Superior temporal gyrus (tissue), 1 donor: ENCODE results near the gene ALDH16A1.

Source experiments
- DNase-seq: peaks from one replicate; pipeline ENCODE4 v3.0.0-alpha.2; 2016; ENCODE audit errors: extremely low spot score

ALDH16A1 gene

DNA sequence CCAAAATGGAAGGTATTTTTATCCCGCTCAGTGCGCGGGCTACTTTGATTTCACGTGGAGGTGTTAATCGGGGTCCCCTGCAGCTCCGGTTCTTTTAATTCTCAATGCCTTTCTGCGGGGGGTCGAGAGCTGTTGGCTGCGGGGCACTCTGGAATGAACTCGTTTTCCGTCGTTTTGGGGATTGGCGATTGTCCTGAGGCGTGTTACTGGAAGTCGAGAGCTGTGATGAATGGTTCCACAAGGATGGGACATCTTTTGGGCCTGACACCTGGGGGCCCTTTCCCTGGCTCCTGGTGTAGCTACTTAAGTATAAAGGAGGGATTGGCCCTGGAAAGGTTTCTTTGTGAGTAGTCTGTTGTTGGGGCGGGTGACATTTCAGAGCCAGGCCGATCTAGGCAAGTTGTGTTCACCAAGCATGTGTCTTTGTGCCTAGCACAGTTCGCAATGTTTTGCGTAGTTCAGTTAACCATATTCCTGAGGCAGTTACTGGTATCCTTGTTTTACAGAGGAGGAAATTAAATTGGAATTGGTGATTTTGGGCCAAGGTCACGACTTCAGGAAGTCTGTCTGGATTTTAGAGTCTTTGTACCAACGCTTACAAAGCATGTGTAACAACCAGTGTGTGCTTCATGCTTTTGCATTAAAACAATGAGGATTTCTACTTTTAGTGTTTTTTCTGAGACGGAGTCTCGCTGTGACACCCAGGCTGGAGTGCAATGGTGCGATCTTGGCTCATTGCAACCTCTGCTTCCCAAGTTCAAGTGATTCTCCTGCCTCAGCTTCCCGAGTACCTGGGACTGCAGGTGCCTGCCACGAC, 35.2 kb downstream of the ALDH16A1 start:
- DNase-seq, result no peak

GRCh38 chr19:49488863-49489537, 36.0 kb downstream of the ALDH16A1 start:
- no peak for DNase-seq

- no peak for DNase-seq
These were observed 36.7 kb downstream of the ALDH16A1 start for GRCh38 chr19:49489601-49490167.

GRCh38 chr19:49490287-49491029, 37.4 kb downstream of the ALDH16A1 start:
- DNase-seq, result no peak

DNA sequence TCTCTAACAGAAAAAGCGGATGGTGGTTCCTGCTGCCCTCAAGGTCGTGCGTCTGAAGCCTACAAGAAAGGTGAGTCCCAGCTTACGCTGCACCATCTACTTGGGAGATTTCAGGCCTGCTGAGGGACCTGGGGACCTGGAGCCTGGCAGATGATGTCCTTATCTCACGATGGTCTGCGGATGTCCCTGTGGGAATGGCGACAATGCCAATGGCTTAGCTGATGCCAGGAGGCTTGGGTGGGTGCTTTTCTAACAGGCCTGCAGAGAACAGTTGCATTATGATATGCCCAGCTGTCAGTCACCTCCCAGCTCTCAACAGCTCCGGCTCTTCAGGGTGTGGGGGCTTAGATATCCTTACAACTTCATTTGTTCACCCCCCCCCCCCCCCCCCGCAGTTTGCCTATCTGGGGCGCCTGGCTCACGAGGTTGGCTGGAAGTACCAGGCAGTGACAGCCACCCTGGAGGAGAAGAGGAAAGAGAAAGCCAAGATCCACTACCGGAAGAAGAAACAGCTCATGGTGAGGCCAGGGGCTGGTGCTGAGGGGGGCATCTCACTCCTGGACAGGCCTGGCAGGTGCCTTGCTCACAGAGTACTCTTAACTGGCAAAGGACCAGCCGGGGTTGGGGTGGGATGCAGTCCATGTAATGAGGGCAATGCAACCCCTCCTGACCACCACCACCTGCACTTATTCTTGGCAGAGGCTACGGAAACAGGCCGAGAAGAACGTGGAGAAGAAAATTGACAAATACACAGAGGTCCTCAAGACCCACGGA, 38.2 kb downstream of the ALDH16A1 start:
- DNase-seq, result no peak

DNA sequence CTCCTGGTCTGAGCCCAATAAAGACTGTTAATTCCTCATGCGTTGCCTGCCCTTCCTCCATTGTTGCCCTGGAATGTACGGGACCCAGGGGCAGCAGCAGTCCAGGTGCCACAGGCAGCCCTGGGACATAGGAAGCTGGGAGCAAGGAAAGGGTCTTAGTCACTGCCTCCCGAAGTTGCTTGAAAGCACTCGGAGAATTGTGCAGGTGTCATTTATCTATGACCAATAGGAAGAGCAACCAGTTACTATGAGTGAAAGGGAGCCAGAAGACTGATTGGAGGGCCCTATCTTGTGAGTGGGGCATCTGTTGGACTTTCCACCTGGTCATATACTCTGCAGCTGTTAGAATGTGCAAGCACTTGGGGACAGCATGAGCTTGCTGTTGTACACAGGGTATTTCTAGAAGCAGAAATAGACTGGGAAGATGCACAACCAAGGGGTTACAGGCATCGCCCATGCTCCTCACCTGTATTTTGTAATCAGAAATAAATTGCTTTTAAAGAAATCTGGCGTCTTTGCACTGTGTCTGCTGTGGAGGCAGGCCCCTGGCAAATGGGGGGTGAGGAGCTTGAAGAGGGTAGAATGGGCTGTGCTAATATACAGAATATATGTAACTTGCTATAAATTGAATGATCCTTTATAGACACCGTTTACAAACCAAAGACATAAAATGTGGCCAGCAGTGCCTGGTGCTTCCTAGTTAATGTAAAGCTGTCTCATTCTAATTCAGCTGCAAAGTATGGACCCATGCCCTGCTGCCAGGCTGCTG, 39.0 kb downstream of the ALDH16A1 start:
- no peak for DNase-seq

DNA sequence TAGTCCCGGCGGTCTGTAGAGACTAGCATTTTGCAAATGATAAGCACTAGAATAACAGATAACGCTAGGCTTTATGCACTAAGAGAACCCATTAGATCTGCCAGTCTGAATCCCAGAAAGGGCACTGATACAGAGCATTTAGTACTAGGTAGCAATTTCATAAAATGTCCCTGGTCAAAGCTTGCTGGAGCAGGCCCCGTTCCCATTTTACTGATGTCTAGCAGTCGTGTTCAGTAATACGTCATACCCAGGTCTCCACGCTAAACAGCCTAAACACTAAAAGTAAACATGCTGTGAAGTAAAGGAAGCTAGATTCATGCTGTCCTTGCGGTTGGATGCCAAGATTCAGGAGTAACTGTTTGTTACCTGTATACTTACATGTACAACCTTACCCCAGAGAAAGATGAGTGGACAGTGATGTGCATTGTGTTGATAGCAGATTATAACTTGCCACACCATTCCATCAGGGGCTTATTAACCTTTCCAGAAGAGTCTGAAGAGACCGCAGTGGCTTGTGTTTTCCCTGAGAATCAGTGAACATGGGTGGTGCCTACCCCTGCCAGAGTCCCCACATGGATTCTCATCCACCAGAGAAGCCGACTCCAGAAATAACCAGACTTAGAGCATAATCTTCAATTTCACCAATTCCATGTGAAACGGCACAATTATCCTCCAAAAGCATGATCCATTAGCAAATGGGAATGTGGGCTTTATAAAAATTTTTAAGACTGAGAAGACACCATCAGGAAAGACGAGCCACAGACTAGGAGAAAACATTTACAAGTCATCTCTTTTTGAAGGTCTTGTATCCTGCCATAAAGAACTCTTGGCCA, 39.8 kb downstream of the ALDH16A1 start:
- no peak for DNase-seq

DNA sequence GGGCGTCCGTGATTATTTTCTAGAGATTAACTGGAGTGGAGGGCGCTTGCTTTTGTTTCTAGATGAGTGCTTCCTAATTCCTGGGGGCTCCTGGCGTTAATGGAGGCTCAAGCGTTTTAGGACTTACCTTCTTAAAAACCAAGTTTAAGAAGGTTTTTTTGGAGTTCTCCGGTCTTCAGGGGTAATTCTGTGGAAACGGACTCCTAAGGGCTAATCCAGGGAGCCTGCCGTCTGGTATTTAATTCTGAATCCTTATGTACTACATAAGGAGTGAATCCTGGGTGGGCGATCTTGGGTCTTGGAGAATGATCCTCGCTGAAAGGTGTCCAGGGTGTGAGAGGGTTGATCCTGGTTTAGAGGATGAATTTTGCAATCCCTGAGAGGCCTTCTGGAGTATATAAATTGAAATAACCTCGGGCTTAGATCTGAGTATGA, 43.6 kb downstream of the ALDH16A1 start:
- peak; percentile 27 for DNase-seq

DNA sequence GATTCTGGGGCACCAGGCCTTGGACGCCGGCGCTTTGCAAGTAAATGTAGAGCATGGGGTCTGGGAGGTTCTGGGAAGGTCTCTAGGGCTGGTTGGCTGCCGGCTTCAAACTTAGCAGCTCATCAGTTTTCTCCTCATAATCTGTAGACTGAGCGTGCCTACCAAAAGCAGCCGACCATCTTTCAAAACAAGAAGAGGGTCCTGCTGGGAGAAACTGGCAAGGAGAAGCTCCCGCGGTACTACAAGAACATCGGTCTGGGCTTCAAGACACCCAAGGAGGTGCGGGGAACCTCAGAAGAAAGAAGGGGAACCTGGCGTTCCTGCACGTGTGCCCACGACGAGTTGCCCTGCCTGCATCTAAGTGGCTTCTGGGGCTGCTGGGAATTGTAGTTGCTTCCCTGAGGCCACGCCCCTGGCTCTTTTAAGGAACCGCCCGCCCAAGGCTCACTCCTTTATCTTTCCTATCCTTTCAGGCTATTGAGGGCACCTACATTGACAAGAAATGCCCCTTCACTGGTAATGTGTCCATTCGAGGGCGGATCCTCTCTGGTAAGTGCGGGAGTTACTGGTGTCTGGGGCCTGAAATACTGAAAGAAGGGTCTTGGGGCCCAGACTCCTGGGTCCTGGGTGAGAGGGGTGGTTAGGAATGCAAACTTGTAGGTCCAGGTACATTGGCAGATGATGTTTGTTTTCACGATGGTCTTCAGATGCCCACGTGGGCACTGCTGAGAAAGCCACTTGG, 44.2 kb downstream of the ALDH16A1 start:
- DNase-seq, result no peak

GRCh38 chr19:49497789-49498103, 44.7 kb downstream of the ALDH16A1 start:
- DNase-seq, result no peak

DNA sequence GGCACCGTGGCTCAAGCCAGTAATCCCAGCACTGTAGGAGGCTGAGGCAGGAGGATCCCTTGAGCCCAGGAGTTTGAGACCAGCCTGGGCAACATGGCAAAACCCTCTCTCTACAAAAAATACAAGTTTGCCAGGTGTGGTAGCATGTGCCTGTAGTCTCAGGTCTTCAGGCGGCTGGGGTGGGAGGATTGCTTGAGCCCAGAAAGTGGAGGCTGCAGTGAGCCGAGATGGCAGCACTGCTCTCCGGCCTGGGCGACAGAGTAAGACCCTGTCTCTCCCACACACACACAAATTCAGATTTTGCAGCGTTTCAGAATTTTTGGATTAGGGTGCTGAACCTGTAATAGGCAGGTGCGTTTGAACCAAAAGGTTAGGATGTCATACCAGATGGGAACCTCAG, 45.5 kb downstream of the ALDH16A1 start:
- DNase-seq, result no peak

DNA sequence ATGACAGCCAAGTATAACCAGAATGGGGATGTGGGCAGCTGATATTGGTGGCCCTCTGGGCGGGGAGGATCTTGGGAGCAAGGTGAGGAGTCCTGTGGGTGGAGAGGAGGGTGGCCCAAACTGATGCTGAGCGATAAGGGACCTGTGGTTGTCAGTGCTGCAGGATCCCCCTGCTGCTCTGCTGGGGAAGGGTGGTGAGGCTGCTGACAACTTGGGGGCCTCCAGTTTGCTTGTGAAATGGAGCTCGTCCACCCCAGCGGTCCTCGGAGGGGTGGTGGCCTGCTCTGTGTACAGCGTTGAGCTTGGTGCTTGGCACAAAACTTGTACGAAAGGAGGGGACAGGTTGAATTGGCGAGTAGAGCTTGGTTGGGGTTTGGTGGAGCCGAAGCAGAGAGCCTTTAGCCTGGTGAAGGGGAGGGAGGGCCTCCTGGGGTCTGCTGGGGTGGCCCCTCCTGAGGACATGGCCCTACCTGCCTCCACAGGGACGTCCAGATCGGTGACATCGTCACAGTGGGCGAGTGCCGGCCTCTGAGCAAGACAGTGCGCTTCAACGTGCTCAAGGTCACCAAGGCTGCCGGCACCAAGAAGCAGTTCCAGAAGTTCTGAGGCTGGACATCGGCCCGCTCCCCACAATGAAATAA, 46.1 kb downstream of the ALDH16A1 start:
- no peak for DNase-seq

DNA sequence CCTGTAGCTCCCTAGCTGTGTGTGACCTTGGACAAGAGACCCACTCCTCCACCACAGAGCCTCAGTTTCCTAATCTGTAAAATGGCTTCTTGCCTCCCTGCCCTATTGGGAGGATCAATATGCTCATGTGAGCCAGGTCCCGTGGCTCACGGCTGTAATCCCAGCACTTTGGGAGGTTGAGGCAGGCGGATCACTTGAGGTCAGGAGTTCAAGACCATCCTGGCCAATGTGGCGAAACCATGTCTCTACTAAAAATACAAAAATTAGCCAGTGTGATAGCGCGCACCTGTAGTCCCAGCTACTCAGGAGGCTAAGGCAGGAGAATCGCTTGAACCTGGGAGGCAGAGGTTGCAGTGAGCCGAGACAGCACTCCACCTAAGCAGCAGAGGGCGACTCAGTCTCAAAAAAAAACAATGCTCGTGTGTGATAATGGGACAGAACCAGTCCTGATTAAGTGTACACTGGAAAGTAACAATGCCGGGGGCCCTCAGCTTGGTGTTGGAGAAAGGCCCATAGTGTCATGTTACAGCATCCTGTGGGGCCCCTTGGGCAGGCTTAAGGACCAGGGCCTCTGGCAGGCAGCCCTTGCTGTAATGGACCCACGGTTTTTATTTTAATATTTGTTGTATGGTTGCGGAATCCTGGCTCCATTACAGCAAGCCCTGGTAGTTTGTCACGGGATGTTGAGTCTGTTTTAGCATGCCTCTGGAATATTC, 50.0 kb downstream of the ALDH16A1 start:
- DNase-seq, result no peak

DNA sequence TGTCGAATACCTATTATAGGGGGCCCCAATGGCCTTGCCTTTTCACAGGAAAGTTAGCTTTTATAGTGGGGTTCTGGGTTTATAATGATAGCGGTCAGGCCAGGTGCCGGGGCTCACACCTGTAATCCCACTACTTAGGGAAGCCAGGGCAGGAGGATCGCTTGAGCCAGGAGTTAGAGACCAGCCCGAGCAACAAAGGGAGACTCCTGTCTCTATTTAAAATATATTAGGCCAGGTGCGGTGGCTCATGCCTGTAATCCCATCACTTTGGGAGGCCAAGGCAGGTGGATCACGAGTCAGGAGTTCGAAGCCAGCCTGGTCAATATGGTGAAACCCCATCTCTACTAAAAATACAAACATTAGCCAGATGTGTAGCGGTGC, 50.5 kb downstream of the ALDH16A1 start:
- DNase-seq, result no peak

GRCh38 chr19:49506575-49507105, 53.6 kb downstream of the ALDH16A1 start:
- peak; percentile 46 for DNase-seq

GRCh38 chr19:49507803-49508494, 54.9 kb downstream of the ALDH16A1 start:
- no peak for DNase-seq
